Right cardiac atrium (tissue), 5 donors: ENCODE results near the gene CALN1. TPM values are rescaled to one million over a fixed set of nuclear protein-coding genes. Genes with fewer than 3 reads are reported as not detected.
A peak's percentile ranks its signal among the peaks of the same experiment; 100 is the strongest.
"Not testable (repeated sequence)": the region's sequence is repeated elsewhere in the genome, so short reads cannot be mapped to it uniquely, and the experiment has no call there.

Source experiments
- ATAC-seq, 2 donors: fragments of 200-7000 bp; cut with Tn5 transposase; one replicate each; pipeline versions ENCODE4 v1.8.0 to v1.9.1; 2020; ENCODE audit warnings: moderate library complexity in 2 of 2, mild to moderate bottlenecking in 1 of 2
- DNase-seq, 3 donors: peaks; one replicate each; pipeline ENCODE4 v3.0.0-alpha.2; 2020
- H3K27ac ChIP-seq: one replicate; pipeline ENCODE4 v1.5.1; 2013; ENCODE audit warnings: mild to moderate bottlenecking, low read length, control low read depth, moderate library complexity
- H3K27me3 ChIP-seq: one replicate; pipeline ENCODE4 v1.6.1; 2013; ENCODE audit not compliant: control insufficient read depth, insufficient read depth
- H3K4me1 ChIP-seq: one replicate; pipeline ENCODE4 v1.6.1; 2013; ENCODE audit warnings: low read length; ENCODE audit not compliant: control insufficient read depth, insufficient read depth
- H3K4me3 ChIP-seq: one replicate; pipeline ENCODE4 v1.5.1; 2013; ENCODE audit warnings: low read length, control low read depth
- H3K9me3 ChIP-seq: one replicate; pipeline ENCODE4 v1.6.1; 2013; ENCODE audit warnings: low read length; ENCODE audit not compliant: control insufficient read depth
- WGBS: extraction: QIAGEN DNeasy Blood & Tissue Kit; methylation state at CpG from one replicate; pipeline ENCODE4 v1.1.7; 2013; 5-methylcytosine and 5-hydroxymethylcytosine counted together
- intact Hi-C, 4 donors: fragments of 100-400 bp; cut with DNase I; formaldehyde crosslinking; loops; one replicate each; pipeline versions ENCODE4 v1.11.0 to v1.14.0; 2022 to 2023
- polyA plus RNA-seq: library from polyadenylated mRNA; stranded (reverse); fragments of 200-250 nt; gene quantifications from one replicate; pipeline ENCODE4 v1.2.3, GENCODE V29; 2013
- total RNA-seq, 4 donors: library from RNA; stranded (reverse); fragmentation: NEBNext Ultra II Directional; extraction: Animal tissue kit (Norgen Biotek cat#: 25700); gene quantifications; one replicate each; pipeline ENCODE4 v1.2.1, GENCODE V29; 2021
- donor health status: healthy with polysubstance abuse.
- donor health status: DM: no; HTN: yes; CAD: no.
- donor health status: DM: no; HTN: no; CAD: no.
- donor health status: DM: no; HTN: yes; CAD: no; lungs with severe emphysema.
- donor health status: DM: yes; HTN: yes; CAD: no.

CALN1 gene
- total and polyA plus RNA-seq, 5 donors, result not detected

- no peaks in the 10 kb centered on the region for H3K4me1 ChIP-seq
- no peak overlapping the region for H3K4me3 ChIP-seq
- 67% methylated on average over 3 of the region's 3 CpGs for WGBS
- no peak for DNase-seq
- intact Hi-C loops, result no loop called here
- H3K9me3 ChIP-seq, result no peaks in the 10 kb centered on the region
- no peaks in the 10 kb centered on the region for H3K27me3 ChIP-seq
- H3K27ac ChIP-seq, result no peak overlapping the region
- no peak for ATAC-seq
Observed at GRCh38 chr7:72343991-72344390, 68.1 kb downstream of the CALN1 start.

DNA sequence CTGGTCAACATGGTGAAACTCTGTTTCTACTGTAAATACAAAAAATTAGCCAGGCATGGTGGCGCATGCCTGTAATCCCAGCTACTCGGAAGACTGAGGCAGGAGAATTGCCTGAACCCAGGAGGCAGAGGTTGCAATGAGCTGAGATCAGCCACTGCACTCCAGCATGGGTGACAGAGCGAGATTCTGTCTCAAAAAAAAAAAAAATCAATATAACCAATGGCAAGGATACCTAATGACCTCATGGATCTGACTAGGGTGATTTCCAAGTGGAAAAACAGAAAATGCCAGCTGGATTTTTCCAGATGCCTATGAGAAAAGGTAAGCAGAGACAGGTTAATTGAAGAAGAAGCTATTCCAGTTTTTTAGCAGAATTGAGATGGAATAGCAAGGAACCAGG lies 68.8 kb downstream of the CALN1 start:
- DNase-seq, H3K4me1 ChIP-seq, ATAC-seq, H3K27me3 ChIP-seq, H3K9me3 ChIP-seq, H3K27ac ChIP-seq, intact Hi-C loops, H3K4me3 ChIP-seq: not testable (repeated sequence)
- WGBS, result 93% methylated on average over 3 of the region's 3 CpGs

DNA sequence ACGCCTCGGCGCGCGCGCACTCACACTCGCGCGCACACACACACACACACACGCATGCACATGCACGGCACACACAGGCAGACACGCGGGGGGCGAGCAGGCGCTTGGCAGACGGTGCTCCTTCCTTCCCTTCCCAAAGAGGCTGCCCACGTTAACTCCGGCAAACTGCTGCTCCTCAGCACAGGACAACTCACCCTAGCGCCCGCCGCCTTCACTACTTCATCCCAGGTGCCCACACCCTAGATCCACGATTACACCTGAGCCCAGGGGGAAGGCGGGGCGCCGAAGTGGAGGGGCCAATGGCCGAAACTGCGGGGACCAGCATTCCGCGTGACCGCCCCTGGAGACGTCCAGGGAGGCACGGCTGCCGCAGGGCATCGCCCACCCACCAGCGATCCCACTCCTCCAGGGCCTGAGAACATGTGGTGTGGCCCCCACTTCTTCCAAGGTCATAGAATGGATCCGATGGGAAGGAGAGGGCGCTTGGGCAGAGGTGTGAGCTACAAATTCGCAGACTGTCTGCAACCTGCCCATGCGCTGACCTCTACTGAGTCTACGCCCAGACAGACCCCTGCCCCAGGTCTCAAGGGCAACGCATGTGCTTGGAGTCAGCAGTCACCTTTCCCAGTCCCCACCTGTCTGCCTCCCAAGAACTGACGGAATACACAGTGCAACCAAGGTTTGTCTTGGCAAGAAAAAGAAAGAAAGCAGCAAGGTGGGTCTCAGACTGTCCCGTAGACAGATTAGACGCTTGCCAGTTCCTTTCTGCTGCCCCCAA lies 74.6 kb downstream of the CALN1 start:
- no peak overlapping the region for H3K27ac ChIP-seq
- peaks cover 2% of the 10 kb centered on the region for H3K27me3 ChIP-seq
- H3K4me1 ChIP-seq, result no peaks in the 10 kb centered on the region
- ATAC-seq (no peak), DNase-seq (no peak)
- peaks cover 2% of the 10 kb centered on the region for H3K9me3 ChIP-seq
- 7% methylated on average over 44 of the region's 44 CpGs for WGBS
- no peak overlapping the region for H3K4me3 ChIP-seq
- intact Hi-C loops, result no loop called here

DNA sequence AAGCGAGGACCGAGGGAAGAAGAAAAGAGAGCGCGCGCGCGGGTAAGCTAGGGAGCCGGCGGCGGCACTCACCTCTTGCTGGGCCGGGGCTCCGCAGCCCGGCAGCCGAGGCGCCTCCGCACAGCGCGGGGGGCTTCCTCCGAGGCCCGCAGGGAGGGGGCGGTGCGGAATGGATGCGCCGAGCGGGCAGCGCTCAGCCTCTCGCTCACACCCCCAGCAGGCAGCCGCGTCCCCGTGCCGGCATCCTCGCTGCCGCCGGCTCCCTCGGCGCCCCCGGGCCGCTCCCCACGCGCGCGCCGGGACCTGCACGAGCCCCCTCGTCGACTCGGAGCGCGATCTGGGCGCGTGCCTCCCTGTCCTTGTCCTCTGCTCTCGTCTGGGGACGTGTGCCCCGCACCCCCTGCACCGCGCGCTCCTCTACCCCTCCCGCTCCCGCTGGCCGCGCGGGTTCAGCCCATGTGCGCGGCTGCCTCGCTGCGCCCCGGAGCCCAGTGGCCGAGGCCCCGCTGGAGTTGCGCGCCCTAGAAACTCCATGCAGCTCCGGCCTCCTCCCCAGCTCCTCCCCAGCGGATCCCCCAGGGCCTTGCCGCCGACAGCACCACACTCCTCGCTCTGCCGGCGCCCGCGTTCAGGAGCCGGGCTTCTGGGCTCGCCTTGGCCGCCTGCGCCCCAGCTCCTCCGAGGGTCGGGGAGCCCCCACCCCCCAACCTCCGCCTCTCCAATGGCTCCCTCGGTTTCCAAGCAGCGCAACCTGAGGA lies 75.3 kb downstream of the CALN1 start:
- Histone ChIP-seq H3K4me1 (no peaks in the 10 kb centered on the region), H3K27me3 (peaks cover 2% of the 10 kb centered on the region), H3K9me3 (peaks cover 4% of the 10 kb centered on the region), H3K4me3 (no peak overlapping the region), H3K27ac (no peak overlapping the region)
- DNase-seq, result no peak
- peak in 1 of 2 donors; percentile 14 for ATAC-seq
- intact Hi-C loops, result no loop called here
- WGBS, result under 1% methylated on average over 88 of the region's 89 CpGs

DNA sequence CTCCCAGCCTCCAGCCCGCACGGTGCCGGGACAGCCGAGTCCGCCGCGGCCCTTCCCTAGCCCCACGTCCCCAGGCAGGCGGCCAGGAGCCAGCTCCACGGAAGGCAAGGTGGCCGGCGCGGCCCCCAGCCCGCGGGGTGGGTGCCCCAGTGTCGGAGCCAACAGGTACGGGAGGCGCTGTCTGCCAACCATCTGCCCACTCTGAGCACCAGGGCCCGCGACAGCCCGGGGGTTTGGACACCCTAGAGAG lies 75.8 kb downstream of the CALN1 start:
- WGBS, result under 1% methylated on average over 21 of the region's 21 CpGs
- intact Hi-C loops, result no loop called here
- Histone ChIP-seq H3K4me1 (no peaks in the 10 kb centered on the region), H3K4me3 (no peak overlapping the region), H3K27ac (no peak overlapping the region), H3K9me3 (peaks cover 4% of the 10 kb centered on the region), H3K27me3 (peaks cover 2% of the 10 kb centered on the region)
- no peak for ATAC-seq
- peak in 1 of 3 donors; percentile 38 for DNase-seq

- intact Hi-C loops, result no loop called here
- H3K9me3 ChIP-seq, result peaks cover 4% of the 10 kb centered on the region
- WGBS, result 2% methylated on average over 62 of the region's 62 CpGs
- H3K27me3 ChIP-seq, result peaks cover 2% of the 10 kb centered on the region
- DNase-seq, result no peak
- H3K27ac ChIP-seq, result no peak overlapping the region
- no peak overlapping the region for H3K4me3 ChIP-seq
- H3K4me1 ChIP-seq, result no peaks in the 10 kb centered on the region
- no peak for ATAC-seq
Observed at GRCh38 chr7:72335561-72336381, 76.4 kb downstream of the CALN1 start.

GRCh38 chr7:72334698-72335097 lies 77.4 kb downstream of the CALN1 start:
- H3K9me3 ChIP-seq, result peaks cover 4% of the 10 kb centered on the region
- H3K27me3 ChIP-seq, result peaks cover 2% of the 10 kb centered on the region
- DNase-seq (no peak), ATAC-seq (no peak)
- intact Hi-C loops, result no loop called here
- WGBS, result 61% methylated on average over 5 of the region's 5 CpGs
- H3K27ac ChIP-seq, result no peak overlapping the region
- H3K4me3 ChIP-seq, result no peak overlapping the region
- H3K4me1 ChIP-seq, result no peaks in the 10 kb centered on the region

DNA sequence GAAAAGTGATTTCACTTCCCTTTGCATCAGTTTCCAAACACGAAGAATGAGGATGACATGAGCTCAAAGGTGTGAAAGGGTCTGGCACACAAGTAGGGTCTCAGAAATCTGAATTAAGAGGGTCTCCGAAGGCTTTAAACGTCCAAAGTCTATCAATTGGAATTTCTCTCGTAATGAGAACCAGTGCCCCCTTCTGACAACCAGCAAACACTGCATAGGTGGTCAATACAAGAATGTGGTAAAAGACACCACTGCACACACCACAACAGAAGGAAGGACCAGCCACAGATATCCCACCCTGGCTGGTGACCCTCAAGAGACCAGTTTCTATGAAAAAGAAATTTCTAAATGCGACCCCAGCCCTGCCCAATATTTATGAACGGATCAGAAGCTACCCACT lies 78.1 kb downstream of the CALN1 start:
- WGBS, result 36% methylated on average over 6 of the region's 6 CpGs
- intact Hi-C loops, result no loop called here
- Histone ChIP-seq H3K27me3 (peaks cover 2% of the 10 kb centered on the region), H3K9me3 (peaks cover 4% of the 10 kb centered on the region), H3K4me3 (no peak overlapping the region), H3K4me1 (no peaks in the 10 kb centered on the region), H3K27ac (no peak overlapping the region)
- DNase-seq, result no peak
- ATAC-seq, result no peak

DNA sequence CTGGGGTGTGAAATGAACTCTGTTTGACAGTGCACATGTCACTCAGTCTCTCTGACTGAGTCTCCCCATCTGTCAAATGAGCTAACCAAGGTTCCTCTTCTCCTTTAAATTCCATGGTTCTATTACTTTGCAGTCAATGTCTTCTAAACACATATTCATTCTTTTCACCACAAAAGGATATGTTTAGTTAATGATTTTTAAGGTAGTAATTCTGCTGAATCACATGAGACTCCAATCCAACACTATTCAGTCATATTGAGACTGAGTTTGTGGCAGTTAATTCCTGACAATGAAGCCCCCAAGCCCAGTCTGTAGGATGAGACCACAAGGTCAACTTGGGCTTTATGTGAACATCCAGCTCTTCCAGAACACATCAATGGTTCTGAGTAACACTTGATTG lies 85.3 kb downstream of the CALN1 start:
- Histone ChIP-seq H3K27me3 (no peaks in the 10 kb centered on the region), H3K4me3 (no peak overlapping the region), H3K9me3 (no peaks in the 10 kb centered on the region), H3K4me1 (no peaks in the 10 kb centered on the region), H3K27ac (no peak overlapping the region)
- ATAC-seq (no peak), DNase-seq (no peak)
- intact Hi-C loops, result no loop called here

GRCh38 chr7:72326365-72326764 lies 85.8 kb downstream of the CALN1 start:
- H3K27me3 ChIP-seq, result no peaks in the 10 kb centered on the region
- no peak overlapping the region for H3K4me3 ChIP-seq
- H3K9me3 ChIP-seq, result no peaks in the 10 kb centered on the region
- DNase-seq, result no peak
- intact Hi-C loops, result no loop called here
- WGBS, result 64% methylated on average over 4 of the region's 4 CpGs
- no peak overlapping the region for H3K27ac ChIP-seq
- no peak for ATAC-seq
- H3K4me1 ChIP-seq, result no peaks in the 10 kb centered on the region

DNA sequence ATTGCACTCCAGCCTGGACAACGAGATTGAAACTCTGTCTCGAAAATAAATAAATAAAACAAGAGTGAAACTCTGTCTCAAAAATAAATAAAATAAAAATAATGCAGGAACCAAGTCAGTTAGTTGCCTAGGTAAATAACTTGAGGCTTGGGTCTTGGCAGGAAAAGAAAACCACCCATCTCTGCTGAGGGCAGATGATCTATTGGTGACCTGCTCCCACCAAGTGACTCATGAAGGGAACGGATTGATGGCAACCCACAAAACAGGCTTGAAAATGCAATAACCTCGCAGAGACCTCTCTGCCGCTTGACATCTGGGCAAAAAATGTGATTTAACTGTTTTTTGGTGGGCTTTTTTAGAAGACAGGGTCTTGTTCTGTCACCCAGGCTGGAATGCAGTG lies 86.6 kb downstream of the CALN1 start:
- WGBS, result 82% methylated on average over 5 of the region's 5 CpGs
- H3K27me3 ChIP-seq, result no peaks in the 10 kb centered on the region
- no peak overlapping the region for H3K4me3 ChIP-seq
- no peak overlapping the region for H3K27ac ChIP-seq
- intact Hi-C loops, result no loop called here
- DNase-seq (no peak), ATAC-seq (no peak)
- no peaks in the 10 kb centered on the region for H3K4me1 ChIP-seq
- H3K9me3 ChIP-seq, result no peaks in the 10 kb centered on the region
